GM21619 (cell line): ENCODE results near the gene KLF11.

Experiments
- ATAC-seq: cut with Tn5 transposase; IDR thresholded peaks from one replicate; pipeline ENCODE4 v1.9.1; 2021; ENCODE audit not compliant: unreplicated experiment

The KLF11 gene

GRCh38 chr2:10043256-10043905 is at the start of gene KLF11:
TSS of gene KLF11 (plus strand) at chr2:10043550. CDS start at chr2:10043717, 167 bp downstream.
- ATAC-seq, result peak; percentile 63

- ATAC-seq, result no peak
These were observed 48.9 kb upstream of the KLF11 start for GRCh38 chr2:9994462-9994861.

- ATAC-seq, result no peak
These were observed 48.3 kb upstream of the KLF11 start for GRCh38 chr2:9995059-9995458.

GRCh38 chr2:9996321-9996720 is 47.0 kb upstream of the KLF11 start:
- ATAC-seq, result no peak

- ATAC-seq, result no peak
These were observed 45.4 kb upstream of the KLF11 start for GRCh38 chr2:9997936-9998335.

GRCh38 chr2:9998916-9999654 is 44.3 kb upstream of the KLF11 start:
- ATAC-seq, result no peak

- no peak for ATAC-seq
These were observed 43.7 kb upstream of the KLF11 start for GRCh38 chr2:9999693-10000092.

GRCh38 chr2:10000541-10000940 is 42.8 kb upstream of the KLF11 start:
- no peak for ATAC-seq

- ATAC-seq, result no peak
These were observed 41.8 kb upstream of the KLF11 start for GRCh38 chr2:10001586-10001985.

GRCh38 chr2:10002109-10002508 is 41.2 kb upstream of the KLF11 start:
- ATAC-seq, result no peak

GRCh38 chr2:10002681-10003080 is 40.7 kb upstream of the KLF11 start:
- ATAC-seq, result no peak

GRCh38 chr2:10003206-10004125 is 39.9 kb upstream of the KLF11 start:
- no peak for ATAC-seq

GRCh38 chr2:10004401-10004800 is 38.9 kb upstream of the KLF11 start:
- no peak for ATAC-seq

- ATAC-seq, result no peak
These were observed 38.5 kb upstream of the KLF11 start for GRCh38 chr2:10004836-10005235.

- no peak for ATAC-seq
These were observed 37.7 kb upstream of the KLF11 start for GRCh38 chr2:10005461-10006235.

GRCh38 chr2:10006236-10007161 is 36.9 kb upstream of the KLF11 start:
- no peak for ATAC-seq

GRCh38 chr2:10007435-10007834 is 35.9 kb upstream of the KLF11 start:
- no peak for ATAC-seq

- no peak for ATAC-seq
These were observed 35.2 kb upstream of the KLF11 start for GRCh38 chr2:10007921-10008808.

- no peak for ATAC-seq
These were observed 34.6 kb upstream of the KLF11 start for GRCh38 chr2:10008809-10009176.
